GM21390 (cell line): ENCODE data around the gene DHX36.

ENCODE experiments used
- ATAC-seq: cut with Tn5 transposase; IDR thresholded peaks from one replicate; pipeline ENCODE4 v1.9.1; 2021; ENCODE audit not compliant: unreplicated experiment

Gene DHX36

DNA sequence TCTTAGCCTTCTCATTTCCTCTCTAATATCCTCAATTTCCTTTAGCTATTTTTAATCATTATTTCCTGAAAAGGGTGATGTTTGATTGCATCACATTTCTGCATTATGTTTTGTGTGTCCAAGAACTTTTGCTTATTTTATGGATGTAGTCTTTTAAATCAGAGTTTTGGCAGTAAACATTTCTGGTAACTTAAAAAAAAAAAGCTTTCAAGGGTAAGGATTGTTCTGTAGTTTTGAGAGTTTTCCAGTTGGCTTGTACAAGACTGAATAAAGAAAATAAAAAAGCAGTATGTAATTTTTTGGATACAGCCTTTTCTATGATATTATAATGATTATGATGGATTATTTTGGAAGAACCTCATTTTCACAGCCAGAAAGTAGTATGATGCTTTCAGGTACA, 99.4 kb downstream of the DHX36 start:
- ATAC-seq = no peak

DNA sequence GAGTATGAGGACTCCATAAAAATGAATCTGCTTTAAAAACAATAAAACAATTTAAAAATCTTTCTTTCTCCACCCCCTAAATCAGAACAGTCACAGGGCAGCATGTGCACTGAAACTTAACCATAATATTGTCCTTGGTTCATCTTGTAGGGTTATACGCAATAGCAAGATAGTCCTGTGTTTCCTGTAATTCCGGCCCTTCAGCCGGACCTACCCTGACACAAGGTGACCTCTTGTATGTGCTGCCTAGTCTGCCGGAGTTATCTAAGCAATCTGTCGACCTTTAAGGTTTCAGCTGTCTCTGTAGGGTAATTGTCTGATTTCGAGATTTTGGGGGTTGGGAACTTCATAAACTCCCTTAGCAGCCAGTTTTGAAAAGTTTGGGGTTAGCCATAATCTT, 99.9 kb downstream of the DHX36 start:
- no peak for ATAC-seq

DNA sequence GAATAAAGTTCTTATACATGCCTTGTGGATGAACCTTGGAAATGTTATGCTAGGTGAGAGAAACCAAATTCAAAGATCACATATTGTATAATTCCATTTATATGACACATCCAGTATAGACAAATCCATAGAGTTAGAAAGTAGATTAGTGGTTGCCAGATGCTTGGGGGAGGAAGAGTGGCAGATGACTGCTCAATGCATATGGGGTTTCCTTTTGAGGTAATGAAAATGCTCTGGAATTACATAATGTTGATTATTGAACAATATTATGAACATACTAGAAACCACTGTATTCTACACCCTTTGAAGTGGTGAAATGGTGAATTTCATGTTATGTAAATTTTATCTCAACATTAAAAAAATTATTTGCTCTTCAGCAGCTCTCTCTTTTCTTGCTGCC, 100.8 kb downstream of the DHX36 start:
- no peak for ATAC-seq
